ENCODE results near the gene NPR1.
"Not testable (repeated sequence)": the region's sequence is repeated elsewhere in the genome, so short reads cannot be mapped to it uniquely, and the experiment has no call there.

NPR1 gene

DNA sequence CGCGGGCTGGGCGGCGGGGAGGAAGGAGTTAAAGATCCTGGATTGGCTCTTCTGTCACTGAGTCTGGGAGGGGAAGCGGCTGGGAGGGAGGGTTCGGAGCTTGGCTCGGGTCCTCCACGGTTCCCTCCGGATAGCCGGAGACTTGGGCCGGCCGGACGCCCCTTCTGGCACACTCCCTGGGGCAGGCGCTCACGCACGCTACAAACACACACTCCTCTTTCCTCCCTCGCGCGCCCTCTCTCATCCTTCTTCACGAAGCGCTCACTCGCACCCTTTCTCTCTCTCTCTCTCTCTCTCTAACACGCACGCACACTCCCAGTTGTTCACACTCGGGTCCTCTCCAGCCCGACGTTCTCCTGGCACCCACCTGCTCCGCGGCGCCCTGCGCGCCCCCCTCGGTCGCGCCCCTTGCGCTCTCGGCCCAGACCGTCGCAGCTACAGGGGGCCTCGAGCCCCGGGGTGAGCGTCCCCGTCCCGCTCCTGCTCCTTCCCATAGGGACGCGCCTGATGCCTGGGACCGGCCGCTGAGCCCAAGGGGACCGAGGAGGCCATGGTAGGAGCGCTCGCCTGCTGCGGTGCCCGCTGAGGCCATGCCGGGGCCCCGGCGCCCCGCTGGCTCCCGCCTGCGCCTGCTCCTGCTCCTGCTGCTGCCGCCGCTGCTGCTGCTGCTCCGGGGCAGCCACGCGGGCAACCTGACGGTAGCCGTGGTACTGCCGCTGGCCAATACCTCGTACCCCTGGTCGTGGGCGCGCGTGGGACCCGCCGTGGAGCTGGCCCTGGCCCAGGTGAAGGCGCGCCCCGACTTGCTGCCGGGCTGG is at the start of gene NPR1:
Gene NPR1, plus strand, starts transcription at position 170 of the 818 bp plus-strand sequence. Its CDS starts 421 bp downstream, at position 591.
- in situ Hi-C loops (cut with HindIII; ENCODE audit: low sequenced_read_pairs): no loop called here

DNA sequence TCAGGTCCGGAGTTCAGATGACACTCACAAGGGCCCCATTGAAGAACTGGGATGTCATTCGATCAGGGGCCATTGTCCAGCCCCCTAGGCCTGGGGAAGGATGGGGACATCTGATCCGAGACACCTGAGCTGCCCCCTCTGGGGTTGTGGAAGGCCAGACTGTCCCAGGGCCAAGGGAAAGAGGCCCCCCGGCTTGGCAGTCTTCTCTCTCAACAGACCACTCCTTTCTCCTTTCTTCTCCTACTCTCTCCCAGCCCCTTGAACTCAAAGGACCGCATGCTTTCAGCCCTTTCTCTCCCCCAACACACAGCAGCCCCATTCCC is 49.2 kb upstream of the NPR1 start:
- in situ Hi-C loops (cut with HindIII; ENCODE audit: low sequenced_read_pairs): no loop called here

DNA sequence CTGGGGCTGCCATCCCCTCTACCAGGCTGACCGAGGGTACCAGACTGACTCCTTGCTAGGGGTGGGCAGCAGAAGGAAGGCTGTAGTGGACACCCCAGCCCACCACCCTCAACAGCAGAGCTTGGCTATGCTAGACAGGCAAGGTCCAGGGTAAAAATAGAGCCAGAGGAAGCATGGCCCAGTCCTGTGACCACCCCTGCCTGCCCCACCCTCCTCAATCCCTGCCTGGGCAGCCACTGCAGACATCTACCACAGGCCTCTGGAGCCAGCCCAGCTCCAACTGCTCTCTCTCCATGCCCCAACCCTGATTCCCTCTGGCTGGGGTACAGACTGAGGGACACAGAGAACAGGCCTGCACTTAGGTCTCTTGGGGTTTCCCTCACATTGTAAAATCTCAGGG is 48.5 kb upstream of the NPR1 start:
- in situ Hi-C loops (cut with HindIII; ENCODE audit: low sequenced_read_pairs): no loop called here

DNA sequence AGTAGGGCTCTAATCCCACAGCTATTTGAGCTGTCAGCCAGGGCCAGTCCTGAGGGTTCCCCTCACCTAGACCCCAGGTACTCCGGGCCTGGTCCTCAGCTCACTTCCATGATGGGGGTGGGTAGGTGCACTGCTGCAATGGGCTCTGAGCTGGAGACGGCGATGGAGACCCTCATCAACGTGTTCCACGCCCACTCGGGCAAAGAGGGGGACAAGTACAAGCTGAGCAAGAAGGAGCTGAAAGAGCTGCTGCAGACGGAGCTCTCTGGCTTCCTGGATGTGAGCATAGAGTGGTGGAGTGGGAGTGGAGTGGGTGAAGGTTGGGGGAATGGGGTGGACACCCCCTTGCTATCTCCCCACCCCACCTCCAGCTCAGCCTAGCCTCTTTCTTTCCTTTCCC is 48.1 kb upstream of the NPR1 start:
- in situ Hi-C loops (cut with HindIII; ENCODE audit: low sequenced_read_pairs): no loop called here

DNA sequence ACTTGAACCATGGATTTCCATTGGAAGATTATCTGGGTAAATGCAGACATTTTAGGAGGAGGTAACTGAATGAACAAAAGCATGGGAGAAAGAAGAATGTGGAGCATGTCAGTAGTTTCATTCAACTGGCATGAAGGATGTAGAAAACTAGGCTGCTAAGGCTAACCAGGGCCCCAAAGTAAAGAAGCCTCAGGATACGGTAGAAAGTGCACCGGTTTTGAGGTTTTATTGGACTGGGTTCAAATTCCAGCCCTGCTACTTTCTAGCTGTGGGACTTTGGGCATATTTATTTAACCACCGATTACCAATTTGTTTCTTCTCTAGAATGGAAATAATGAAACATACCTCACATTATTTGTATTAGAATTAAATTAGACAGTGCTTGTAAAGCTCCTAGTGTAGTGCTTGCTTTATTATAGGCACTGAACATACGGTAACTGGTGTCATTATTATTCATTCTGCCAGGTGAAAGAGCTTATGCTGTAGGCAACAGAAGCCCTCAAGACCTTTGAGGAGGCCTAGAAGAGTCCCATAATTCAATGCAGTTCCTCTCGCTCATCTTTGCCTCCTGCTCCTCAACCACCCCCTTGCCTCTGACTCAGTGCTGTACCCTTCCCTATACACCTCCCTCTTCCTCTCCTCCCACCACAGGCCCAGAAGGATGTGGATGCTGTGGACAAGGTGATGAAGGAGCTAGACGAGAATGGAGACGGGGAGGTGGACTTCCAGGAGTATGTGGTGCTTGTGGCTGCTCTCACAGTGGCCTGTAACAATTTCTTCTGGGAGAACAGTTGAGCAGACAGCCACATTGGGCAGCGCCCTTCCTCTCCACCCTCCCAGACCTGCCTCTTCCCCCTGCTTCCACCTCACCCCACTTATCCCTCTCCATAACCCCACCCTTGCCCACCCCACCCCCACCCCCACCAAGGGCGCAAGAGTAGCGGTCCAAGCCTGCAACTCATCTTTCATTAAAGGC is 47.2 kb upstream of the NPR1 start:
- in situ Hi-C loops (cut with HindIII; ENCODE audit: low sequenced_read_pairs): no loop called here

DNA sequence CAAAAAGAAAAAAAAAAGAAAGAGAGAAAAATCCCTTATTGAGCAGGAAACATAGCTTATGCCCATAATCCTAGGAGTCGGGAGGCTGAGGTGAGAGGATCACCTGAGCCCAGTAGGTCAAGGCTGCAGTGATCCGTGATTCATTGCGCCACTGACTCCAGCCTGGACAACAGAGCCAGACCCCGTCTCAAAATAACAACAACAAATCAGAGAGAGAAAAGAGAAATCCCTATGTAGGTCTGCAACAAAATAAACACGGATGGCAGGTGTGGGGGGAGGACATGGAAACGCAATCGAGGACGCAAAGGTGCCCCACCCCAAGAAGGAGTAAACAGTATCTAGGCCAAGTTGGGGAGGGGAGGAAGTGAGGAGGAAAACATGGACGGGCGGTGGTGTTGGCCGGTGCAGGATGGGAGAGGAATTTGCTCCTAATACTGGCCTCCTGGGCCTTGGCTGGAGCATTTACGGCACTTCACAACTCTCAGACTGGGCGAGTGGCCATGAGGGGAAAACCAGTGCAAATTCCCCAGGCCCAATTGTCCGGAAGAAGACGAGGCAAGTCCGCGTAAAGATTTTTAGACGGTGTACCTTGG is 45.2 kb upstream of the NPR1 start:
- in situ Hi-C loops (cut with HindIII; ENCODE audit: low sequenced_read_pairs): no loop called here

DNA sequence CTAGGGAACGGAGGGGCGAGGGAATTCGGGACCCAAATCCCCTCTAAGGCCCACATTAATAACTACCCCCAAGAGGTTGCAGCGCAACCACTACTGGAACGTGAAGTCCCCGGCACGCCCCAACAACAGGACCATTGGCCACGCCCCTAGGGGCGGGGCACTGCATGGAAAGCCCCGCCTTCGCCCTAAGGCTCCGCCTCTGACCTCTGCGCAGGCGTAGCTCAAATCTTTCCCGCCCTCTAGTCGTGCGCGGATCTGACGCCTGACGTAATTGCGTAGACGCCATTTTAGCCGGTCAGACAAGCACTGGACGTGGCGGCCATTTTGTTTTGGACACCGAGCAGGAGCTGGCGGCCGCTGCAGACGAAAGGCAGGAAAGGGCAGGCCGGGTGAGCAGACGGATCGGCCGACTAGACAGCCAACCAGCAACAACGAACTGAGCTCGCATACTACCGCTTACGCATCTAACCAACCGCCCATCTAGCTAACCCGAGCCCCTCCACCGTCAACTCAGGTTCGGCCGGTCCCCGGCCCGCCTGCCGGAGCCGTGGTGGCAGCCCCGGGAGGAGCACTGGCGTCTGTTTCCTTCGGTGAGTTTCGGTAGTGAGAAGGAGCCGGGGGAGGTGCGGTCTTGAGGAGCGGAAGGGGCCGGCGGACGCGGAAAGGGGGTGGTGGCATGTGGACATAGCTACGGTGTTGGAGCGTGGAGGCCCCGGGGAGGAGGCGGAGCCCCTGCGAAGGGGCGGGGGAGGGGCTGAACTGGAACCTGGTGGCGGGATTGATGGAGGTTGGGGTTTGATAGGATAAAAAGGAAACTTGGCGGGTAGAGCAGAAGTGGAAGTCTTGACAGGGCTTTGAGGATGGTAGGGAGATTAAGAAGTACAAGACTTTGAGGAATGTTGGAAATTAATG is 44.5 kb upstream of the NPR1 start, which contains the start of gene CHTOP:
Gene CHTOP, plus strand, starts transcription at position 313 of the 912 bp plus-strand sequence. CDS start 2,523 bp downstream, outside the sequence.
- in situ Hi-C loops (cut with HindIII; ENCODE audit: low sequenced_read_pairs): no loop called here

DNA sequence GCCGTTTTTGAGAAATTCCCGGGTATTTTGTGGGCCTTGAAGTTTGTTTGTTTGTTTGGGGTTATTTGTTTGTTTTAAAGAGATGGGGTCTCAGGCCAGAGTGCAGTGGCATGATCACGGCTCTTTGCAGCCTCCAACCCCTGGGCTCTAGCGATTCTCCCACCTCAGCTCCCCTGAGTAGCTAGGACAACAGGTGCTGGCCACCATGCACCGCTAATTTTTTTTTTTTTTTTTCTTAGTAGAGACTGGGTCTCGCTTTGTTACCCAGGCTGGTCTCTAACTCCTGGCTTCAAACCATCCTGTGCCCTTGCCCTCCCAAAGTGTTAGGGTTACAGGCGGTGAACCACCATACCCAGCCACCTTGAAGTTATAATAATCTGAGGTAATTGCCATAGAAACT is 42.6 kb upstream of the NPR1 start:
- in situ Hi-C loops (cut with HindIII; ENCODE audit: low sequenced_read_pairs): no loop called here

DNA sequence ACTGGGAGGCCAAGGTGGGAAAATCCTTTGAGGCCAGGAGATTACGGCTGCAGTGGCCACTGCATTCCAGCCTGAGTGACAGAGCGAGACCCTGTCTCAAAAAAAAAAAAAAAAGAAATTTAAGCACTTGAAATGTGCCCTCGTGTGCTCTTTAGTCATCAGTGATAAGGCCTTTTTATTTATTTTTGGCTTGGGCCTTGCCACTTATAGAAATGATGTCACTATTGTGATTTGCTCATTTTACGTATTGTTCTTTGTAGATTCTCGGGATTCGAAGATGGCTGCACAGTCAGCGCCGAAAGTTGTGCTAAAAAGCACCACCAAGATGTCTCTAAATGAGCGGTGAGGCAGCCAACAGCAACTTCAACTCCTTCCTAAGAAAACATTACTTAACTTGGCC is 42.2 kb upstream of the NPR1 start:
- in situ Hi-C loops (cut with HindIII; ENCODE audit: low sequenced_read_pairs): no loop called here

DNA sequence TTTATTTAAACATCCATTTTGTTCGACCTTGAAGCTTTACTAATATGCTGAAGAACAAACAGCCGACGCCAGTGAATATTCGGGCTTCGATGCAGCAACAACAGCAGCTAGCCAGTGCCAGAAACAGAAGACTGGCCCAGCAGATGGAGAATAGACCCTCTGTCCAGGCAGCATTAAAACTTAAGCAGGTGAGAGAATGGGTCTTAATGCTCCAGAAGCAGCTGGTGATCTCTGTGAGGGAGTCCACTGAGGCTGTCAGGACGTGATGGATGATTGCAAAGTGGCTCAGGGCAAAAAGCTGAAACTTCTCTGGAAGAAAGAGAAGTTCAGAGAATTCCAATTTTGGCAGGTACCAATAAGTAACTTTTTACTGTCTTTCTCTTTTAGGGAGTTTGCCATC is 40.2 kb upstream of the NPR1 start:
- in situ Hi-C loops (cut with HindIII; ENCODE audit: low sequenced_read_pairs): no loop called here

DNA sequence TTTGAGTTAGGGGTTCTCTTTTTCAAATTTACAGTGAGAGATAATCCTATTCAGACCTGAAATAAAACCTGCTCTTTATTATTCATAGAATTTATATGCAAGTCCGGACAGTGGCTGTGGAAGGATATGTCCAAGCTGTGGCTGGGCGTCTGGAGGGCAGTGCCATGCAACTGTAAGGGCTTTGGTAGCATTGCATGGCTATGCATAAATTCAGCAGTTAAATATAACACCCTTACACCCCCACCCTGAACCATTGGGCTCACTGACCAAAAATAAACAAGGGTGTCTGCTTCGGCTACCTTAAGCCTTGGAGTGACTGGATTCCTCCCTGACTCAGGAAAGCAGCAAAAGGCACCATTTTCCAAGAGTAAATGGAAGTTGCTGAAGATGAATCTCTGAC is 39.2 kb upstream of the NPR1 start:
- in situ Hi-C loops (cut with HindIII; ENCODE audit: low sequenced_read_pairs): no loop called here

DNA sequence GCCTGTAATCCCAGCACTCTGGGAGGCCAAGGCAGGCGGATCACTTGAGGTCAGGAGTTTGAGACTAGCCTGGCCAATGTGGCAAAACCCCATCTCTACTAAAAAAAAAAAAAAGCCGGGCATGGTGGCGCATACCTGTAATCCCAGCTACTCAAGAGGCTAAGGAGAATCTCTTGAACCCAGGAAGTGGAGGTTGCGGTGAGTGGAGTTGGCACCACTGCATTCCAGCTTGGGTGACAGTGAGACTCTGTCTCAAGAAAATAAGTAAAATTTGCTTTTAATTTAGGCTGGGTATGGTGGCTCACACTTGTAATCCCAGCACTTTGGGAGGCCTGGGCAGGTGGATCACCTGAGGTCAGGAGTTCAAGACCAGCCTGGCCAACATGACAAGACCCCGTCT is 38.3 kb upstream of the NPR1 start:
- in situ Hi-C loops (cut with HindIII; ENCODE audit: low sequenced_read_pairs): not testable (repeated sequence)

DNA sequence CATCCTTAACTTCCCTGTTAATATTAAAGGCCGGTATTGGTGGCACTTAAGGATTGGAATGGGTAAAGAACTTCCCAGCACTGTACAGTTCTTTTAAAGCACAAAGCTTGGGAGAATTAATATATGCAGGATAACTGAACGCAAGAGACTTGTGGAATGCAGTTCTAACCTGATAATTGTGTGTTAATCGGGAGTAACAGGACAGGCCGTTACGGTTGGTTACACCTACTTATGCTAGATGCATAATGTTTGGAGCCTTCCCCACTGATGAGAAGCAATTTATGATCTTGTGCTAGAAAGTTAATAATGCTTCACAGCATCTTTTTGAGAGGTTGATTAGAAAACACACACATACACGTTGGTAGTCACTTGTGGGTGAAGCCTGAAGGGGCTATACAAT is 37.6 kb upstream of the NPR1 start:
- in situ Hi-C loops (cut with HindIII; ENCODE audit: low sequenced_read_pairs): no loop called here

DNA sequence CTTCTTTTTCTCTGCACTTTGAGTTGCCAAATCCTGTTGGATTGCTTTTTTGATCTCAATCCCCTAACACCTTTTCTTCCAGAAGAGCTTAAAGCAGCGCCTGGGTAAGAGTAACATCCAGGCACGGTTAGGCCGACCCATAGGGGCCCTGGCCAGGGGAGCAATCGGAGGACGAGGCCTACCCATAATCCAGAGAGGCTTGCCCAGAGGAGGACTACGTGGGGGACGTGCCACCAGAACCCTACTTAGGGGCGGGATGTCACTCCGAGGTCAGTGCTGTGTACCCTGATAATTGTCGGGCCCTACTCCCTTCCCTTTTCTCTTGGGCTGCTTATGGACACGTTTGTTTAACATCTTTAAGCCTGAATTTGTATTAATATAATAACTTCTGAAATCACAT is 36.3 kb upstream of the NPR1 start:
- in situ Hi-C loops (cut with HindIII; ENCODE audit: low sequenced_read_pairs): no loop called here

DNA sequence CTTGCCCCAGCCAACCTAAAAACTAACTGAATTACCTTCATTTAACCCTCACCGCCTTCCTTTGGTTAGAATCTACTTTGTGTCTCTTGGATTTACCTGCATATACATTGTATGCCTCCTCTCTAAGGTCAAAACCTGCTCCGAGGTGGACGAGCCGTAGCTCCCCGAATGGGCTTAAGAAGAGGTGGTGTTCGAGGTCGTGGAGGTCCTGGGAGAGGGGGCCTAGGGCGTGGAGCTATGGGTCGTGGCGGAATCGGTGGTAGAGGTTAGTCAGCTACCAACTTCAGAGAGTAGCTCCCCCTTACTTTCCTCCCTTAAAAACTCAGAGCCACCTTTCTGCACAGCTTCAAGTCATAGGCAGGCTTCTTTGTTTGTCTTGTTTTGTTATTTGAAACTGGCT is 35.4 kb upstream of the NPR1 start:
- in situ Hi-C loops (cut with HindIII; ENCODE audit: low sequenced_read_pairs): no loop called here

DNA sequence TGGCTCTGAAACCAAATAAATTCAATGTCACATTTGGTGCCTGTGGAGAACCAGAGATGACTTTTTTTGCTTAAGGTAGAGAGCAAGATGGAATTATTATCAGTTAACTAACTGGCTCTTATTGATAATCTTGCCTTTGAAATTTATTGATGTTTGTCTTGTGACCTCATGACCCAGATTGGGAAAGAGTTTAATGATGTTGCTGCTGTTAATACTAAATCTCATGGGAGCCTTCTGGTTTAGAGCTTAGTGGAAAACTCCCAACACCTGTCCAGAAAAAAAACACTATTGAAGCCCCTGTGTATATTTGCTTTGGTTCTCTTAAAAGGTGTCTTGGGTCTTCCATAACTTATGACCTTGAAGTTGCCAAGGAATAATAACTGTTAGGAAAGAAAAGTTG is 34.7 kb upstream of the NPR1 start:
- in situ Hi-C loops (cut with HindIII; ENCODE audit: low sequenced_read_pairs): no loop called here

DNA sequence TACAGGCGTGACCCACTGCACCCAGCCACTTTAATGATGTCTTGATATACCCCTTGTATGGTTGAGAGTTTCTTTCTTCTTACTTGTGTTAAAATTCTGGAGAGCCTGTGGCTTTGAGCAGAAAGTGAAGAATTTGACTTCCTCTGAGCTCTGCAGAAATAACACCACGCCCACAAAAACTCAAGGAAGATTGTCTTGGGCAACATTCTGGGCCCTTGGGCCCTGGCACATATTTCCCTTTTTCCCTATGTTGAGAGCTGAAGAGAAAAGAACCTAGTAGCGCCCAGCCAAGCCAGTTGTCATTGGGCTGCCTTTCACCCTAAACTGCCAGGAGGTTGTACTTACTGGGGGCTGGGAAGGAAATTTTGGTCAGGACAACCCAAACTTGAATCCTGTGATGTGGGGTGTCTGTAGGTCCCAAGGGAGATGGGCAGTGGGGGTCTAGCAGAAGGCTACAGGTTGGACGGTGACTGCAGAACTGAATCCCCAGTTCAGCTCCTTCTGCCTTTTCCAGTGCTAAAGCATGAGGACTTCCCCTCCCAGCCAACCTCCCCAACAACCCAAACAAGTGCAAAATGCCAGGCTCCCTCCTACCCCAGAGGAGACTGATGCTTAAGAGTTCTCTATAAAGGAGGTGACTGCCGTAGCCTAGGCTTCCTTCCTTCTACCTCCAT is 31.7 kb upstream of the NPR1 start:
- in situ Hi-C loops (cut with HindIII; ENCODE audit: low sequenced_read_pairs): no loop called here

DNA sequence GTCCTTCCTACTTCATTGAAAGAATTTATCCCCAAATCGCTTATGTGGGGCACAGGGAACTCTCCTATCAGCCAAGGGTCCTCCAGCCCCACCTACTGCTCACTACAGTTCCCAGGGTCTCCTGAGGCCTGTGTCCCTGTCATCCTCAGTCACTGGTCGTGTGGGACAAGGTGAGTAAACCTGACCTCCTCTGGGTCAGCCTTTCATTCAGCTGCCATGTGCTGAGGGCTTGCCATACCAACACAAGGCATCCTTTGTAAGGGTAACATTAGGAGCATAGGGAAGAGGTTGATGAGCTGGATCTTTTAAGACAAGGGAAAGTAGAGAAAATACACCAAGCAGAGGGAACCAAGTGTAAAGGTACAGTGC is 31.2 kb upstream of the NPR1 start:
- in situ Hi-C loops (cut with HindIII; ENCODE audit: low sequenced_read_pairs): no loop called here

DNA sequence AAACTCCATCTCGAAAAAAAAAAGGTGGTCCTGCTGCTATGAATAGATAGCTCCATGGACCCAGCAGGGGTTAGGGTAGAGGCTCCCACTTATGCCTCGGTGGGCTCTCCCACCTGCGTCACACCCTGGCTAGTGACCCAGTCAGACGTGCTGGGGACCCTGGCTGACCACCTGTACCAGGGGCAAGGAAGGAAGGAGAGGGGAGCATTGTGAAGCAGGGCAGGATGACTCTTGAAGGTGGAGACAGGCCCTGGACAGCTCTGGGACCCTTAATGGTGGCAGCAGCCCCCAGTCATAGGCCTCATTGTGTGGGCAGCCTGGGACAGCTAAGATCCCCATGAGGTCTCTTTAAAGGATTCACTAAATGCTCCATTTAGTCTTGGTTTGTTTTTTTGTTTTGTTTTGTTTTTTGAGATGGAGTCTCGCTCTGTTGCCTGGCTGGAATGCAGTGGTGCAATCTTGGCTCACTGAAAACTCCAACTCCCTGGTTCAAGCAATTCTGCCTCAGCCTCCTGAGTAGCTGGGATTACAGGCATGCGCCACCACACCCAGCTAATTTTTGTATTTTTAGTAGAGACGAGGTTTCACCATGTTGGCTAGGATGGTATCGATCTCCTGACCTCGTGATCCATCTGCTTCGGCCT is 30.4 kb upstream of the NPR1 start:
- in situ Hi-C loops (cut with HindIII; ENCODE audit: low sequenced_read_pairs): no loop called here
